Left ventricle myocardium inferior (tissue), 1 donor: Measurements from ENCODE around the gene ATP2C2. TPM values are rescaled to one million over a fixed set of nuclear protein-coding genes. Genes with fewer than 3 reads are reported as not detected.

ENCODE experiments used
- DNase-seq: peaks from one replicate; pipeline ENCODE4 v3.0.0-alpha.2; 2020
- H3K27ac ChIP-seq: fragments of 200-600 bp; replicated peaks from 2 replicates; pipeline ENCODE4 v1.8.0; 2021
- H3K27me3 ChIP-seq: fragments of 200-600 bp; 2 replicates; pipeline ENCODE4 v1.8.0; 2021; ENCODE audit warnings: low read depth
- H3K36me3 ChIP-seq: fragments of 200-600 bp; 2 replicates; pipeline ENCODE4 v1.8.0; 2021
- H3K4me1 ChIP-seq: fragments of 200-600 bp; 2 replicates; pipeline ENCODE4 v1.8.0; 2021
- H3K4me3 ChIP-seq: fragments of 200-600 bp; 2 replicates; pipeline ENCODE4 v1.8.0; 2021; ENCODE audit warnings: mild to moderate bottlenecking, moderate library complexity
- H3K9me3 ChIP-seq: fragments of 200-600 bp; replicated peaks from 2 replicates; pipeline ENCODE4 v1.8.0; 2021
- intact Hi-C: fragments of 100-400 bp; cut with micrococcal nuclease; formaldehyde crosslinking; loops from one replicate; pipeline ENCODE4 v1.11.0; 2022
- total RNA-seq: library from RNA; stranded (reverse); fragmentation: NEBNext Ultra II Directional; extraction: Animal tissue kit (Norgen Biotek cat#: 25700); gene quantifications from one replicate; pipeline ENCODE4 v1.2.1, GENCODE V29; 2021
- TF ChIP-seq, protein P1 (sequence below): fragments of 200-600 bp; IDR thresholded peaks from 2 replicates; pipeline ENCODE4 v1.8.0; 2021; ENCODE audit warnings: antibody characterized with exemption, mild to moderate bottlenecking, borderline replicate concordance
- donor health status: DM: no; HTN: yes; CAD: no; lungs with severe emphysema.

The ATP2C2 gene
- total RNA-seq, 1 donor from 2014 or later, result not detected

DNA sequence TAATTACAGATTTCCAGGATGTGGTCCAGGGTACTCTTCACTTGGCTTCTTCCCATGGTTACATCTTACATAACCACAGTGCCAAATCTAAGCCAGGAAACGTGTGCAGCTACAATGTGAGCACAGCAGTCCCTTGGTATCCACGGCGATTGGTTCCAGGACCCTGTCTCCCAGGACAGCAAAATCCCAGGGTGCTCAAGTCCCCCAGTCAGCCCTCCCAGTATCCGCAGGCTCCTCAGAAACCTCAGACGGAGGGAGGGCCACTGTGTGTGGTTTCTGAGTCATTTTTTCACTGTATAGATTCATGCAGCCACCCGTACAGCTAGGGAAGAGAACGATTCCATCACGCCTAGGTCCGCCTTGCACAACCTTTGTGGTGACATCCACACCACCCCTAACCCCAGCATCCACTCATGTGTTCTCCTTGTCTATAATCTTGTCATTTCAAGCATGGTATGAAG lies 11.1 kb upstream of the ATP2C2 start:
- TF ChIP-seq, protein P1, sequence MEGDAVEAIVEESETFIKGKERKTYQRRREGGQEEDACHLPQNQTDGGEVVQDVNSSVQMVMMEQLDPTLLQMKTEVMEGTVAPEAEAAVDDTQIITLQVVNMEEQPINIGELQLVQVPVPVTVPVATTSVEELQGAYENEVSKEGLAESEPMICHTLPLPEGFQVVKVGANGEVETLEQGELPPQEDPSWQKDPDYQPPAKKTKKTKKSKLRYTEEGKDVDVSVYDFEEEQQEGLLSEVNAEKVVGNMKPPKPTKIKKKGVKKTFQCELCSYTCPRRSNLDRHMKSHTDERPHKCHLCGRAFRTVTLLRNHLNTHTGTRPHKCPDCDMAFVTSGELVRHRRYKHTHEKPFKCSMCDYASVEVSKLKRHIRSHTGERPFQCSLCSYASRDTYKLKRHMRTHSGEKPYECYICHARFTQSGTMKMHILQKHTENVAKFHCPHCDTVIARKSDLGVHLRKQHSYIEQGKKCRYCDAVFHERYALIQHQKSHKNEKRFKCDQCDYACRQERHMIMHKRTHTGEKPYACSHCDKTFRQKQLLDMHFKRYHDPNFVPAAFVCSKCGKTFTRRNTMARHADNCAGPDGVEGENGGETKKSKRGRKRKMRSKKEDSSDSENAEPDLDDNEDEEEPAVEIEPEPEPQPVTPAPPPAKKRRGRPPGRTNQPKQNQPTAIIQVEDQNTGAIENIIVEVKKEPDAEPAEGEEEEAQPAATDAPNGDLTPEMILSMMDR, result no peak
- Histone ChIP-seq H3K4me1 (no peaks in the 10 kb centered on the region), H3K27ac (no peak overlapping the region), H3K4me3 (no peak overlapping the region), H3K36me3 (no peaks in the 10 kb centered on the region), H3K27me3 (peaks cover 18% of the 10 kb centered on the region), H3K9me3 (no peaks in the 10 kb centered on the region)
- intact Hi-C loops, result no loop called here
- DNase-seq, result no peak

DNA sequence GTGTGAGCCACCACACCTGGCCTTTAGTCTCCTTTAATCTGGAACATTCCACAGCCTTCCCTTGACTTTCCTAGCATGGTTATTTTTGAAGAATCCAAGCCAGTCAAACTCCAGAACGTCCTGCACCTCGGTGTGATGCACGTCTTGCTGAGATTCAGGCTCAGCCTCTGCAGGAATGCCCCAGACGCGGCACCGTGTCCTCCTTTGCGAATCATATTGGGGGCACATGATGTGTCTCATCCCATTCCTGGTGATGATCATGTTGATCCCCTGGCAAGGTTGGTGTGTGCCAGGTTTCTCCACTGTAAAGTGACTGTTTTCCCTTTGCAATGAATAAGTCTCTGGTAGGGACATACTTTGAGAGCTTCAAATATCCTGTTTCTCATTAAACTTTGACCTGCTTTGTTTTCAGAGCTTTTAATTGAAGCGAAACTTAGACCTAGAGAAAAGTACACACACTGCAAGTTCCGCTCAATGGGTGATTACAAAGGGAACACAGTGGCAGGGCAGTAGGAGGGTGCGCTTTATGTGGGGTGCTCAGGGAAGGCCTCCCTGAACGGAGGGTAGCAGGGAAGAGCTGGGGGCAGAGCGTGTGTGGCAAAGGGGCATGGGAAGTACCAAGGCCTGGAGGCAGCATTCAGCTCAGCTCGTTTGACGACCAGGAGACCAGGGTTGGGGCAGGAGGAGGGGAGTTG lies 9.6 kb upstream of the ATP2C2 start:
- intact Hi-C loops, result no loop called here
- Histone ChIP-seq H3K27me3 (peaks cover 19% of the 10 kb centered on the region), H3K27ac (no peak overlapping the region), H3K36me3 (no peaks in the 10 kb centered on the region), H3K4me1 (no peaks in the 10 kb centered on the region), H3K4me3 (no peak overlapping the region), H3K9me3 (no peaks in the 10 kb centered on the region)
- DNase-seq, result no peak
- TF ChIP-seq, protein P1, result no peak

DNA sequence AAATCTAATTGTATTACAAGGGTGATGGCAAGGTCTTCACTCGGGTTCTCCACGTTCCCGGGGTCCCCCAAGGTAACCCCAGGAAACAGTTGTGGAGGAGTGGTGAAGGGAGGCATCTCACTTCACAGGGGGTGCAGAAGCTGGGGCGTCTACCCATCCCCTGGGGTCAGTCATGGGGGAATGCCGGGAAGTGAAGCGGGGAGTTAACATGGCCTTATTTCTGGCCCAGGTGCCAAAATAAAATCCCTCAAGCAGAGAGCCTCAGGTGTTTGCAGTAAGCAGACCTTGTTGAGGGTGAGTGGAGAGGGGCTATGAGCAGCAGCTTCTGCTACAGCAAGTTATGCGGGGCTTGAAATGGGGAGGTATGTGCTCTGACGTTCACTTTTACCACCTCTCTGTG lies 9.0 kb upstream of the ATP2C2 start:
- TF ChIP-seq, protein P1, result no peak
- intact Hi-C loops, result no loop called here
- Histone ChIP-seq H3K4me1 (no peaks in the 10 kb centered on the region), H3K4me3 (no peak overlapping the region), H3K27ac (no peak overlapping the region), H3K27me3 (peaks cover 23% of the 10 kb centered on the region), H3K36me3 (no peaks in the 10 kb centered on the region), H3K9me3 (no peaks in the 10 kb centered on the region)
- no peak for DNase-seq

DNA sequence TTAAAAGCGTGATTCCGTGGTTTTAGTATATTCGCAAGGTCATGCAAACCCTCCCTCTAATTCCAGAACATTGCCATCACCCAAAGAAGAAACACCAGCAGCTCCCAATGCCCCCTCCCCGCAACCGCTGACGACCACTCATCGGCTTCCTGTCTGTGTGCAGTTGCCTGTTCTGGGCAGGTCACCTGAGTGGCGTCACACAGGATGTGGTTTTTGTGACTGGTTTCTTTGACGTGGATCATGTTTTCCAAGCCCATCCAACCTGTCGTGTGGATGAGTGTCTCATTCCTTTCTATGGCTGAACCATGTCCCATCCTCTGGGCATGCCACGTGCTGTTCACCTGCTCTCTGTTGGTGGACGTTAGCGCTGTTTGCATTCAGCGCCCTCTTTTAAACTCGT lies 8.2 kb upstream of the ATP2C2 start:
- Histone ChIP-seq H3K9me3 (no peaks in the 10 kb centered on the region), H3K36me3 (no peaks in the 10 kb centered on the region), H3K27ac (no peak overlapping the region), H3K4me1 (no peaks in the 10 kb centered on the region), H3K4me3 (no peak overlapping the region), H3K27me3 (peaks cover 28% of the 10 kb centered on the region)
- no peak for DNase-seq
- TF ChIP-seq, protein P1, result no peak
- intact Hi-C loops, result no loop called here

DNA sequence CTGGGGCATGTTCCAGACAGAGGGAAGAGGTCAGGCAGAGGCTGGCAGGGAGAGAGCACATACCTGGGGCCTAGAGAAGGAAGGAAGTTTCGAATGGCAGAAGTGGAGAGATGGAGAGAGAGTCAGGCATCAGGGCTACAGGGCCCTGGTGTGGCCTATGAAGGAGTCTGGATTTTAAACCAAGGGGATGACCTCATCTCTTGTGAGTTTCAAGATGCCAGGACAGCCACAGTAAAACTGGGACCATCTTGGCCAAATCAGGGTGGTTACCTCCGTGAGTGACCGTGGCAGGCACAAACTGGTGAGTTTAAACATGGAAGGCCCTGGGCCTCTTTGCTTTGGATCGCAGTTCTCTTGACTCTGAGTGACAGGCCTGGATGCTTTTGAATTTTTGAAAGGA lies 7.6 kb upstream of the ATP2C2 start:
- H3K9me3 ChIP-seq, result no peaks in the 10 kb centered on the region
- no peak overlapping the region for H3K27ac ChIP-seq
- no peak for DNase-seq
- no peak overlapping the region for H3K4me3 ChIP-seq
- intact Hi-C loops, result no loop called here
- H3K36me3 ChIP-seq, result no peaks in the 10 kb centered on the region
- peaks cover 29% of the 10 kb centered on the region for H3K27me3 ChIP-seq
- TF ChIP-seq, protein P1, result no peak
- H3K4me1 ChIP-seq, result no peaks in the 10 kb centered on the region
